ENCODE measurements around the gene TIGD7.
A peak's percentile ranks its signal among the peaks of the same experiment; 100 is the strongest.

Gene TIGD7, protein sequence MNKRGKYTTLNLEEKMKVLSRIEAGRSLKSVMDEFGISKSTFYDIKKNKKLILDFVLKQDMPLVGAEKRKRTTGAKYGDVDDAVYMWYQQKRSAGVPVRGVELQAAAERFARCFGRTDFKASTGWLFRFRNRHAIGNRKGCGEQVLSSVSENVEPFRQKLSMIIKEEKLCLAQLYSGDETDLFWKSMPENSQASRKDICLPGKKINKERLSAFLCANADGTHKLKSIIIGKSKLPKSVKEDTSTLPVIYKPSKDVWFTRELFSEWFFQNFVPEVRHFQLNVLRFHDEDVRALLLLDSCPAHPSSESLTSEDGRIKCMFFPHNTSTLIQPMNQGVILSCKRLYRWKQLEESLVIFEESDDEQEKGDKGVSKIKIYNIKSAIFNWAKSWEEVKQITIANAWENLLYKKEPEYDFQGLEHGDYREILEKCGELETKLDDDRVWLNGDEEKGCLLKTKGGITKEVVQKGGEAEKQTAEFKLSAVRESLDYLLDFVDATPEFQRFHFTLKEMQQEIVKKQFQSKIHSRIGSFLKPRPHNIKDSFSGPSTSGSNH

DNA sequence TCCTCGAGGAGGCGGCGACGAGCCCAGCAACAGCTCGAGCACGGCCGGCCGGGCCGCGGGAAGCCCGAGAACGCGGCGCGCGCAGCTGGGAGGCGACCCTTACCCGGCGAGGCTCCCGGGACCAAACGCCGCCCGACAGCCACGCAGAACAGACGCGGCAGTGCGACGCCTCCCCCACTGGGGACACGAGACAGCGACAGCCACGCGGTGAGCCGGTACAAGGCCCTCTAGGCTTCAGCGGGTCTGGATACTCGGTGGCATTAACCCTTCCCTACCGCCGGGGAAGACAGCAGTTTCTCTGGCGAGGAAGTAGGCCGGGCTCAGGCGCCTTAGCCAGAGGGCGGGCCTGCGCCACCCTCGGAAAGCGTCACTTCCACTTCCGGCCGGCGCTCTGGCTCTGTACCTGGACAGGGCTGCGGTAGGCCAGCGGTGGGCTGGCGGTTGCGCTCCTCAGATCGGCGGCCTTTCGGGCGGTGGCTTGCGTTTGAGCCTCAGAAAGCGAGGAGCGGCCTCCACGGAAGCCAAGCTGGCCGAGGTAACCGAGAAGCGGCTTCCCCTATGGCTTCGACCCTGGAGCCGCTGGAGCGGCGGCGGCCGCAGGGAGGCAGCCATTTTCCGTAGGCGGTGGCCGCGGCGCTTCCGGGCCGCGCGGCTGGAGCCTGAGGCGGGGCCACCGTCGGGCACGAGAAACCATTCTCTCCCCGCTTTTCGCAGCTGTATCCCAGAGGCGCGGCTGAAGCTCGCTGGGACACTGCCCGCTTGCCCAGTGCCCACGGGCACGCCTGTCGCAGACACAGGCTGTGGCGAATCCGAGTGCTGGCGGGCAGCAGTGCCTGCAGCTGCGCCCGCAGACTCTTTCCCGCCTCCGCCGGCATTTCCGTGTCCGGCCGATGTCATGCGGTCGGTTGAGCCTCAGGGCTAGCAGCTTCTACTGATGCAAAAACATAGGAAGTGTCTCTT, at the start of gene TIGD7, which contains the start of gene ZNF75A:
TIGD7 (minus strand) TSS at position 322 of the 960 bp plus-strand sequence. CDS start 4,816 bp downstream, outside the sequence.
ZNF75A (plus strand) TSS at position 389 of the 960 bp plus-strand sequence. CDS start 2,932 bp downstream, outside the sequence.
- peak; percentile 60 for DNase-seq (ENCODE audit: low spot score)

DNA sequence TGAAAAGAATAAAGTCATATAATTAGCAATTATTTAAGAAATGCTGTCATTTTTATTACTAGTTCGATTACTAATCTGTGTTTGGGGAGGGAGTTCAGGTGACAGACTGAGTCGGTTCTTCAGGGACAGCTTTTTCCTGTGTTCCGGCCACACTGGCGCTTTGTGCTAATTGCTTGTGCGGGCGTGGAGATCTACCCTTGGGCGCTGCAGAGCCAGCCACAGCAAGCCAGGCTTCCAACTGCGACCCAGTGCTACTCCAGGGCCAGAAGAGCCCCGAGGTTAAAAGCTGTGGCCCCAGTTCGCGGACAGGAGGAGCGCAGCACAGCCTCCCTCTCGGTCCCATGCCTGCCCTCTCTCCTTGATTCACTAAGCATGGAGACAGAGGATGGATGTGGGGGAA, 43.9 kb upstream of the TIGD7 start:
- no peak for DNase-seq (ENCODE audit: low spot score)

DNA sequence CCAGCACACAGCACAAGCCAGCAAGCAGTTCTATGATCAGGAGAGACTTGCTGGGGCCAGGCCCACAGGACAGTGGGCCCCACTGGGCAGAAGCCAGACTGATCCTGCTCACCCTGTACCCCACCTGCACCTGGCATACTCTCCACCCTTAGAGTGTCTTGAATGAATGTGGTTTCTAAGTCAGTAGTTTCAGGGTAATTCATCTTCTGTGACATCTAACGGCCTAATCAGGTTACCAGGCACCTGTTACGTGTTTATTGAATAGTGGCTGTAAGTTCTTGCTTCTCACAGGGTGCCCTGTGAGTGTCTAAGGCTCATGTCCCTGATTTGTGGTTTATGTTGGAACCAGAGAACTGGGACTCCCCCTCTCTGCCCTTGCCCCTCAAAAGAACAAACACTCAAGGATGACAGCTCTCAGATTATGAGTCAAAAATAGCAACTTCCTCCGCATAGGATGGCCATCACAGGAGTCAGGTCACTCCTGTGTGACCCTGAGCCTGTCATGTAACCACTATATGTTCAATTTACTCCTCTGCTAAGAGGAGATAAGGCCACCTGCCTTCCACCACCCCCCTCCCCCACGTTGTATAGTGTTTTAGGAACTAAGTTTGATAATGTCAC, 43.4 kb upstream of the TIGD7 start:
- DNase-seq (ENCODE audit: low spot score) = no peak

DNA sequence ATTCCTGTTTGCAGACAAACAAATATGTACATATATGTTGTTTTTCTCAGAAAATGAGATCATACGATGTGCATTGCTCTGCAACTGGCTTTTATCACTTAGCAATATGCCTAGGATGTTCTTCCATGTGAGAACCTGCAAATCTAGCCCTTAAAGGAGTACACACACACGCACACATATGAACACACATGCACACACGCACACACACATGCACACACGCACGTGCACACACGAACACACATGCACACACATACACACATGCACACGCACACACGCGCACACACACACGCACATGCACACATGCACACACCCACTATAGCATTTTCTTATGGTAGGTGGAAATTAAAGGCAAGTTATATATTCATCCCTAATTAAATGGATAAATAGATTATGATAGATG, 42.4 kb upstream of the TIGD7 start:
- no peak for DNase-seq (ENCODE audit: low spot score)

DNA sequence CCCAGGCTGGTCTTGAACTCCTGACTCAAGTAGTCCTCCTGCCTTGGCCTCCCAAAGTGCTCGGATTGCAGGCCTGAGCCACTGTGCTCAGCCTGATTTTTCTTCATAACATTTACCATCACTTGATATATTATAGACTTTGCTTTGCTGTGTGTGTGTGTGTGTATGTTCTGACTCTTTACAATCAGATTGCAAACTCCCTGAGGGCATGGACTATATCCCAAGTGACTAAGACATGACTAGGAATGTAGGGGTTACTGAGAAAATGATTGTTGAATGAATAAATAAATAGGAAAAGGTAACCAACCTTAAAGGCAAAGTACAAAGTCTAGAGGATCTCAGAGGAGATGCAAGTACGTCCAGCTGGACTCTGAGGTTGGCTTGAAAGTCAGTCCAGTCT, 40.8 kb upstream of the TIGD7 start:
- DNase-seq (ENCODE audit: low spot score) = no peak

DNA sequence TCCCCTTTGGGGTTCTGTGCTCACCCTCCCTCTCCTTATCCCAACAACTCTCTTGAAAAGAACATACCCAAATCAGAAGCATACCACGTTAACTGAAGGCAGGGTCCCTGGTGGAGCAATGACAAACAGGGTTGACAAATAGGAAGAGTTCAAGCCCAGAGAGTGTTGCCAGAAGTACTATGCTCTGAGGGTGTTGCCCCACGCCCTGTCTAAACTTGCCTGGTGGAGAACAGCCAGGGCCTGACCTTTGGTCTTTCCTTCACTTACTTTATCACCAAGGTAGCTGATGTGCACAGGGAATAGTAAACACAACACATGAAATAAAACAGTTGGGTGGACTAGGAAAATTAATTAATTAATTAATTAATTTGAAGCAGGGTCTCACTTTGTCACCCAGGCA, 23.4 kb upstream of the TIGD7 start:
- no peak for DNase-seq (ENCODE audit: low spot score)

DNA sequence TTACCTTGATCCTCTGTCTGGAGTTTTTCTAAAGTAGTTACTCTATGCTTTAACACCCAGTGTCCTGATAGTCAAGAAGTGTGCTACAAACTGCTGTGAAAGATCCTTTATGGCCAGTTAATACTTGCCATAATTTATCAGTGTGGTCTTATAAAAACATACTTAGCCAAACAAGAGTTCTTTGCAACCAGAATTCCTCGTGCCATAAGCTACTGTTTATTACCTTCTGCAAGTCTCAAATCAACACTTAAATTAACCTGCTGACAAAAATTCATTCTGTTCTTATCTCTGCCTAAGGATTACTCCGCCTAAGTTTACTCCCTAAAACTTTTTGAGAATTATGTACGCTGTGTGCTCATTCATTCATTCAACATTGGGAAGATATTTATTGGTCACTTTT, 22.9 kb upstream of the TIGD7 start:
- DNase-seq (ENCODE audit: low spot score) = no peak

DNA sequence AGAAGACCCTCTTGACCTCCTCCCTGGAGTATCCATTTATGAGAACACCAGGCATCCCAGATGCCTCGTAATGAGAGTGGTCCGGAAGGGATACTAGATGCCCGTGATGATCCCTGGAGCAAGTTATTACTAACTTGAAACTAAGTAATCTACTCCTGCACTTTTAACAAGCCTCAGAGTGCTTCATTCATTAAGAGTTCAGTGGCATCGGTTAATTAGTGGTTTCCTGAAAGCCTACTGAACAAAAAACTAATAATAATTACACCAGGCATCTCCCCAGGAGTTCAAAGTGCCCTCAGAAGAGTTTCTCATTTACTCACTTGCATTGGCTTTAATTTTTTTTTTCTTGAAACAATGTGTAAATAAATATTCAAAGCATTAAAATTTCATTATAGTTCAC, 22.3 kb upstream of the TIGD7 start:
- no peak for DNase-seq (ENCODE audit: low spot score)

DNA sequence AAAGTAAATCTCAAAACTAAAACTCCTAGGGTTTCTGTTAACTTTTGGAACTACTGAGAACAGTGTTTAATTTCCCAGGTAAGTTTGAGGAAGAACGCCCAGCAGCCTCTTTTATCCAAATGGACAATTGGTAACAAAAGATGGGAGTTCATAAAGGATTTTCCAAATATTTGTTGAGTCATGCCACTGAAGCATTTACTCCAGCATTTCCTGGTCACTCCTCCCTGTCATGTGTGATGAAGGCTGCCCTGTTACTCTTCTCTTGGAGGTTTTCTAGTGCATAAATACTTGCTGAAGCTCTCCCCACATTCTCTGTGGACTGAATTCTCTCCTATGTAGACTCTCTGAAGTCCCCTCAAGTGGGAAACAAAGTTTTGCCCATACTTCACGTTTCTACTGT, 16.6 kb upstream of the TIGD7 start:
- DNase-seq (ENCODE audit: low spot score) = no peak

DNA sequence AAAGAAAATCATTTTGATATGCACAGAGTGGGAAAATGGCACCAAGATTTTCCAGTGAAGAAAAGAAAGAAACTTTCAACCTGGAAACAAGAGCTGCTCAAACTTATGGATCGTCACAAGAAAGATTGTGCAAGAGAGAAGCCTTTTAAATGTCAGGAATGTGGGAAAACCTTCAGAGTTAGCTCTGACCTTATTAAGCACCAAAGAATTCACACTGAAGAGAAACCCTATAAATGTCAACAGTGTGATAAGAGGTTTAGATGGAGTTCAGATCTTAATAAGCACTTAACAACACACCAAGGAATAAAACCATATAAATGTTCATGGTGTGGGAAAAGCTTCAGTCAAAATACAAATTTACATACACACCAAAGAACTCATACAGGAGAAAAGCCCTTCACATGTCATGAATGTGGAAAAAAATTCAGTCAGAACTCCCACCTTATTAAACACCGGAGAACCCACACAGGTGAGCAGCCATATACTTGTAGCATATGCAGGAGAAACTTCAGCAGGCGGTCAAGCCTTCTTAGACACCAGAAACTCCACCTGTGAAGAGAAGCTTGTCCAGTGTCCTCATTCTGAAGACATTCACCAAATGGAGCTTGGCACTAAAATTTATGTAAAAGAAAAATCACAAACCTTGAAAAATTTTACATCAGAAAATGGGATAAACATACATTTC, 12.2 kb upstream of the TIGD7 start:
- no peak for DNase-seq (ENCODE audit: low spot score)

DNA sequence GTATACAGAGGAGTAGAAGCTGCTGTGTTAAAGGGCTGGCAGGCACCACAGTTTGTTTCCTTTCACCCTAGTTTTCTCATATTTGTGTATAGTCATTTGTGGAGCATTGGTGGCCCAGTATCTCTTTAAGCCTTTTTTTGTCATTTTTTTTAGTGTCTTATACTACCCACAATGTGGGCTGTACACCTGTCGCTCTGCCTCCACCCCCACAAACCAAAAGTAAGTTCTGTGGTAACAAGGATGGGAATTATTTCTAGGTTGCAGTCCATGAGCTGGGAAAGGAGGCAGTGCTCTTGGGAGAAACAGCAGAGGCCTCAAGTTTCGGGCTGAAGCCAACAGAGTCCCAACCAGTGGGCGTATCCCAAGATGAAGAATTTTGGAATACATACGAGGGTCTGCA, 6.3 kb upstream of the TIGD7 start:
- DNase-seq (ENCODE audit: low spot score) = no peak

DNA sequence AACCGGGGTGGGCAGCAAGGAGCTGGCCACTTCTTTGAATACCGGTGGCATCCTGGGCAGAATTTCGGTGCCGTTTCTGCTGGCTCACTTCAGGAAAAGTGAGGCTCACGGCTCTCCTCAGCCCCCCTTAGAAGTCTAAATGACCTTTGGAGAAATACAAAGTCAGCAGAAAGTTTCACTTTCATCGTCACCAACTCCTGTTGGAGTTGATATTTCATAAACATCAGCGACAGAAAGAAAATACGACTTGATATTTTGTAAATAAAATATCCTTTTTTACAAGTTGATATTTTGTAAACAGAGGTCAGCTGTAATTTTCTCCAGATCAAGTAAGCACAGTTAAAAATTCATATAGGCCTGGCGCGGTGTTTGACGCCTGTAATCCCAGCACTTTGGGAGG, 848 bp upstream of the TIGD7 start:
- no peak for DNase-seq (ENCODE audit: low spot score)

DNA sequence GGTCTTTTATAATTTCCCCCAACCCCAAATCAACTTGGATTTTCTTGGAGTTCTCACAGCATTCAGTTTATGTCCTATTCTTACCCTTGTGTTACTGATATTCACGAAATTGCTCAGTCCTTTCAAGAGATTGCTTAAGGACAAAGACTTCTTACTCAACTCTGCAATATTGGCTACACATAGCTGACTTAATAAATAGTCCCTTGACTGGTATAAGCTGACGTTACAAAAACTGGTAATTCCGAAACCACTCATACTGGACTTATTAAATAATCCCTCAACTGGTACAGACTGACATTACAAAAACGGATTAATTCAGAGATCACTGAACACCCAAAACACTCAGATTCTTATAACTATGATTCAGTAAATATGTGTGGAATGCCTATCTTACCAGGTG, 860 bp downstream of the TIGD7 start:
- DNase-seq (ENCODE audit: low spot score) = no peak

DNA sequence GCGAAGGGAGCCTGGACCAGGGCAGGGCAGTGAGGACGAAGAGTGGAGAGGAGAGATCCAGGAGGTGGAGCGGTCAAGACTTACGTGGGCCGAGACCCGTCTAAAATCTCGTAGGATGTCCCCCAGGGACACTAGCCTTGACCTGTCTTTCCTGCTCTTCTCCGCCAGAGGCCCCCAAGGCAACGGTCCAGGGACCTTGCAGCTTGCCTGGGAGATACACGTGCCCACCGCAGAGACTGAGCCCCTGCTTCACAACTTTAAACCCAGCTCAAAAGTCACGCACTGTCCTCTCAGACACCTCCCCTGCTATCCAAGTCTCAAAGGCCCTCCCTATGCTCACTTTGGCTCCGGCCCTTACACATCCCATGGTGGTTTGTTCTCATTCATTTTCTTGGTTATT, 9.4 kb downstream of the TIGD7 start:
- DNase-seq (ENCODE audit: low spot score) = no peak

DNA sequence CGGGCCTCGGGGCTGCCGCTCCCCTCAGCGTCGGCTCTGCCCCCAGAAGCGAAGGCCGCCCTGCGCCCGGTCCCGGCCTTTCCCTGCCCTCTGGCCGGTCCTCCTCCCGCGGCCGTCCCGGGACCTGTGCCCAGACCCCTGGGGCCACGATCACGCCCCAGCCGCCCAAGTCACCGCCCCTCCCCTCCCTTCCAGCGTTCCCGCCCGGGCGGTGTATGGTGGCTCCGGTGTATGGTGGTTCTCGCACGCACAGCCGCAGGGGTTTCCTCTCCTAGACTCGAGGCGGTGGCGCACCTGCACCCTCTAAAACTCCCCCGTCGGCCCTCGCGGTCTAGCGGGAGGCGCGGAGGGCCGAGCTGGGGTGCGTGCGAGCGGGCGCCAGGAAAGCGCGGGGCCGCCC, 10.0 kb downstream of the TIGD7 start:
- no peak for DNase-seq (ENCODE audit: low spot score)

DNA sequence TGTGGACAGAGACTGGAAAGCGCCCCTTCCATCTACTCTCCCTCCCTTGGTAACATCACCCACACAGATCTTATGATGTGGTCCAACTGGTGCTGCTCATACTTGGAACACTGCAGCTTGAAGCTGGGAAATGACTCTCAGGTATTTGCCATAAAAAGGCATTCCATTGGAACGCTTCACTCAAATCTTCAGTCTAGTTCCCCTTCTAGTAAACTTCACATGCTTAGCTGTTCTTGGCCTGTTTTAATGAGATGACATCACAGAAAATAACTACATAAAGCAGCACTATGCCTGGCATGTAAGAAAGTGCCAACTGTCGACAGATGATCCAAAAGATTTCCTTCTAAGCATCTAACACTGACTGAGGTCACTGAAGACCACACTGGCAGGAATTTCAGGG, 12.6 kb downstream of the TIGD7 start:
- no peak for DNase-seq (ENCODE audit: low spot score)

DNA sequence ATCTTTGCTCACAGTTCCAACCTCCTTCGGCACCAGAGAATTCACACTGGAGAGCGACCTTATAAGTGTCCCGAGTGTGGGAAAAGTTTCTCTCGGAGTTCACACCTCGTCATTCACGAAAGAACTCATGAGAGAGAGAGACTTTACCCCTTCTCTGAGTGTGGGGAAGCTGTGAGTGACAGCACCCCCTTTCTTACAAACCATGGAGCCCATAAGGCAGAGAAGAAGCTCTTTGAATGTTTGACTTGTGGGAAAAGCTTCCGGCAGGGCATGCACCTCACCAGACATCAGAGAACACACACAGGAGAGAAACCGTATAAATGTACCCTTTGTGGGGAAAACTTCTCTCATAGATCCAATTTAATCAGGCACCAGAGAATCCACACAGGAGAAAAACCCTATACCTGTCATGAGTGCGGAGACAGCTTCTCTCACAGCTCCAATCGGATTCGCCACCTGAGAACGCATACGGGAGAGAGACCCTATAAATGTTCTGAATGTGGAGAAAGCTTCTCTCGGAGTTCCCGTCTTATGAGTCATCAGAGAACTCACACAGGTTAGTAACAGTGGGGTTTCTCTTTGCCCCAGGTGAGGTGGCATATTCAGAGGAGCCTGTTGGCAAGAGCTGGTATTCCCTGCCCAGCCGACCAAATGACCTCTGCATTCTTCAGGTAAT, 15.1 kb downstream of the TIGD7 start:
- no peak for DNase-seq (ENCODE audit: low spot score)

DNA sequence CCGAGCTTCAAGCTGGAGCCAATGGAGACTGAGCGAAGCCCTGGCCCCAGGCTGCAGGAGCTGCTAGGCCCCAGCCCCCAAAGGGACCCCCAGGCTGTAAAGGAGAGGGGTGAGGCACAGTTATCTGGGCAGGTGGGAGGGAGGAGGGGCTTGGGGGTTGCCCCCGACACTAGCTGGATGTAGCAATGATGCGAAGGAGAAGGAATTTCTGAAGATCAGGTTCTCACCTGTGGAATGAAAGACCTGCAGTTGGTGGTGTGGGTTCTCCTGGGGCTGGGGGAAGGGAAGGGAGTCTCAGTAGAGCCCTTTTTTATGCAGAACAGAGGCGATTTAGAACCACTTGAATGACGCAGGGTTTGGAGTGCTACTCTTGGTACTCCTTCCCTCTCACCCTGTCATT, 20.1 kb downstream of the TIGD7 start:
- no peak for DNase-seq (ENCODE audit: low spot score)

DNA sequence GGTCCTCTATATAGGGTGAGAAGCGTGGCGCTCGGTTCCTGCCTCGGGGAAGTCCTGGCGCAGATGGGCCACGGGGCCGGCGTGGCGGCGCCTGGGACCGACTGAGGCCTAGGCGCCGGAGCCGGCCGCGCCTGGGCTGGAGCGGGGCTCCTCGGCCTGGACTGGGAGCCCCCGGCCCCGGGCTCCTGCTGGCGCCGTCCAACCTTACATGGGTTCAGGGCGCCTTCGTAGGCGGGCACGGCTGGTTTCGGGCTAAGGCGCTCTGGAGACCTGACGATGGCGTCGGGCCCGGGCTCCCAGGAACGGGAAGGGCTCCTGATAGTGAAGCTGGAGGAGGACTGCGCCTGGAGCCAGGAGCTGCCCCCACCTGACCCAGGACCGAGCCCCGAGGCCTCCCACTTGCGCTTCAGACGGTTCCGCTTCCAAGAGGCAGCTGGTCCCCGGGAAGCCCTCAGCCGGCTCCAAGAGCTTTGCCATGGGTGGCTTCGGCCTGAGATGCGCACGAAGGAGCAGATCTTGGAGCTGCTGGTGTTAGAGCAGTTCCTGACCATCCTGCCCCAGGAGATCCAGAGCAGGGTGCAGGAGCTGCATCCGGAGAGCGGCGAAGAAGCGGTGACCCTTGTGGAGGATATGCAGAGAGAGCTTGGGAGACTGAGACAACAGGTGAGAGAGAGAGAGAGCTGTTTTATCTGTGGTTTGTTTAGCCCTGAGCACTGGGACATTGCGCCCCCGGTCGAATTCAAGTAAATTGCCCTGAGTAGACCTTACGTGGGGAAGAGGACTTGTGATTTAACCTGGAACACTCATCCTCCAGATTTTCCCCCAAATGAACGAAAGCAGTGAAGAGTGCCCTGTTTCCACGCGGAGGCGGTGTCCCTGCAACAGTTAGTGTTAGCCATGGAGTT, 21.4 kb downstream of the TIGD7 start:
- no peak for DNase-seq (ENCODE audit: low spot score)
